Umbilical cord (tissue), 2 donors: ENCODE results near the gene UGT2B11. TPM values are rescaled to one million over a fixed set of nuclear protein-coding genes. Genes with fewer than 3 reads are reported as not detected.
"Not testable (repeated sequence)": the region's sequence is repeated elsewhere in the genome, so short reads cannot be mapped to it uniquely, and the experiment has no call there.

ENCODE experiments used
- DNase-seq: peaks from one replicate; pipeline ENCODE4 v3.0.0-alpha.2; 2015; ENCODE audit warnings: low spot score
- total RNA-seq: library from RNA; depleted of rRNA; stranded (reverse); fragments of >200 nt; gene quantifications from one replicate; pipeline ENCODE4 v1.2.3, GENCODE V29; 2014; ENCODE audit warnings: low replicate concordance; ENCODE audit not compliant: insufficient read depth

The UGT2B11 gene
- 2.2 TPM for total RNA-seq

DNA sequence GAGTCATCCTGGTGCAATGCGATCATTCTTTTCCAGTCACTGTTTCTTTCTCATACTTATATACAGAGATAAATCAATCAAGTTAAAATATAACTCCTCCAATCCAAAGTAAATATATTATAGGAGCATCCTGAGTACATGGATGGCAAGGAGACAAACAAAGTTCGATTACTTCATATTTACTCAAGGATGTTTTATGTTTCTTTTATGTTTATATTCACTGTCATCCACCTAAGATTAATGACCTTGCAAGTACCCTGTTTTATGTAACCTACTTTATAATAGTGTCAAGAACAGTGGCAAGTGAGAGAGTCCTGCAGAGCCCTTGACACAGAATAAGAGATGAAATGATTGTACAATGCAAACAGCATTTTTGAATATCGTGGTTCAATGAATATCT is at the start of gene UGT2B11:
Gene UGT2B11 (minus strand): TSS at position 33 of the 400 bp plus-strand sequence. CDS start 26 bp downstream, at position 7.
- DNase-seq = no peak

DNA sequence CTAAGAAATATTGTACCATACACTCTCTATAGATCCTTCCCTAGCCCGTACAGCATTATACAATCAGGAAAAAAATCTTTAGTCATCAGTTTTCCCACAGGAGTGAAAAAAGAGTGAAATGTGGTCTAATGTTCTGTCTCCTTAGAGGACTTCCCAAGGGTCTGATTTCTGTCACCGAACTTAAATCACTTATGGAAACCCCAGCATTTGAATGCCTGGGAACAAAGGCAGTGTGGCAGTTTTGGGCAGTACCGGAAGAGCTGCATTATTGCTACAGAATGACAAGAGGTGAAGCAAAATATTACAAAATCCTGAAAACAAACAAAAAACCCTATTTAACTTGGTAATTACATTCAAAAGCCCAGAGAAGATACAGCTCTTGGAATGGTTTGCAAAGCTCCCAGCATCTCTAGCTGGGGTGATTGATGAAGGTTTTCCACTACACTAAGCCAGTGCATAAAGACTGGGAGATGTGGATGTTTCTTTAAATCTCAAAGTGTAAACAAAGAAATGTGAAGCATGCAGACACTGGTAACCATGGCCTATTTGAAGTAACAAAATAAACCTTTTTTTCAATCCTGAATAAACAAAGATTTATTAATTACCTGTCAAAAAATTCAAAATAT is 38.7 kb upstream of the UGT2B11 start:
- DNase-seq = not testable (repeated sequence)

DNA sequence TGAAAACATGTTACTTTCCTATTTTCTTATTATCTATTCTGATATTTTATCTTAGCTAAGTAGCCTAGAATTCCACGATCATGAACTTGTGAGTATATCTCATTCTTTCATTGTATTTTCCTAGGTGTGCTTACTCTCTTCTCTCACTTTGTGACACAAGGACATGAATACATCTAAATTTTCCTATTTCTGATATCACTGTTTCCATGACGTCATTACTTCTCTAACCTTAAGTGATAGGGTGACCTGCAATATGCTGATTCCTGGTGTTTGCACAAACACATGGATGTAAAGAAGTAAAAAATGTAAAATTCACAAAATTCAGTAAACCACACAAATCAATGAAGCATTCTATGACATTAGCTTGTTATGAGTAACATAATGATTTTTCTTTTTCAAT is 36.3 kb upstream of the UGT2B11 start:
- DNase-seq = not testable (repeated sequence)

DNA sequence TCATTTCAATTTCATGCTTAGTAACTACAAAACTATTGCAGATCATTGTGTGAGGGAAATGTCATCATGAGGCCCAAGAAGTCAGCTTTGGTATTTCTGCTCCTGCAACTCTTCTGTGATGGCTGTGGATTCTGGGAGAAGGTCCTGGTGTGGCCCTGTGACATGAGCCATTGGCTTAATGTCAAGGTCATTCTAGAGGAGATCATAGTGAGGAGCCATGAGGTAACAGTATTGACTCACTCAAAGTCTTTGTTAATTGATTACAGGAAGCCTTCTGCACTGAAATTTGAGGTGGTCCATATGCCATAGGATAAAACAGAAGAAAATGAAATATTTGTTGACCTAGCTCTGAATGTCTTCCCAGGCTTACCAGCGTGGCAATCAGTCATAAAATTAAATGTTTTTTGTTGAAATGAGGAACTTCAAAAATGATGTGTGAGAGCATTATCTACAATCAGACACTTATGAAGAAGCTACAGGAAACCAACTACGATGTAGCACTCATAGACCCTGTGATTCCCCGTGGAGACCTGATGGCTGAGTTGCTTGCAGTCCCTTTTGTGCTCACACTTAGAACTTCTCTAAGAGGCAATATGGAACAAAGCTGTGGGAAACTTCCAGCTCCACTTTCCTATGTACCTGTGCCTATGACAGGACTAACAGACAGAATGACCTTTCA is 28.2 kb upstream of the UGT2B11 start:
- DNase-seq = not testable (repeated sequence)

DNA sequence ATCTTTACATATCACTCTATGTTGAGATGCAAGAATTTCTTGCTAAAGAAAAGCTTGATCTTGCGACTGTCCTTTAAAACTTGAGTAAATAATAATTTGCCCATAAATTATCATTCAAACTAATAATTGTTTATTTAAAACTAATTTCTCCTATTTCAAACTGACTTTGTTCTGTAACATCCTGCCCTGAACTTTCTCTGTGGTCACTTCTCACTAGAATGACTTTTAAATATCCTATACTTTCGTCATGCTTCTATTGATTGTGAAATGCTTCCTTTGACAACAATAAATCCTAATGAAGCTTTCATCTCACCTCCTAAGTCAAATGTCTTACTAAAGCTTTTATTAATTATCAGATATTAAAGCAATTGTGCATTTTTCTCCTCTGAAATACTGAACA is 27.2 kb upstream of the UGT2B11 start:
- DNase-seq = not testable (repeated sequence)

DNA sequence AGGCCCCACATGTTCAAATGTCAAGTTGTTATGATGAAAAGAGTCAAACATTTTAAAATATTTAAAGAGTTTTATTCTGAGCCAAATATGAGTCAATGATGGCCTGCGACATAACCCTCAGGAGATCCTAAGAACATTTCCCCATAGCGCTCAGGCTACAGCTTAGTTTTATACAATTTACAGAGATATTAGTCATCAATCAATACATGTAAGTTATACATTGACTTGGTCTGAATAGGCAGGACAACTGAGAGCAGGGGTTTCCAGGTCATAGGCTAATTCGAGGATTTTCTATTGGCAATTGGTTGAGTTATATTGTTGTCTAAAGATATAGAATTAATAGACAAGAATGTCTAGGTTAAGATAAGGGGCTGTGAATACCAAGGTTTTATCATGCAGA is 26.2 kb upstream of the UGT2B11 start:
- not testable (repeated sequence) for DNase-seq

DNA sequence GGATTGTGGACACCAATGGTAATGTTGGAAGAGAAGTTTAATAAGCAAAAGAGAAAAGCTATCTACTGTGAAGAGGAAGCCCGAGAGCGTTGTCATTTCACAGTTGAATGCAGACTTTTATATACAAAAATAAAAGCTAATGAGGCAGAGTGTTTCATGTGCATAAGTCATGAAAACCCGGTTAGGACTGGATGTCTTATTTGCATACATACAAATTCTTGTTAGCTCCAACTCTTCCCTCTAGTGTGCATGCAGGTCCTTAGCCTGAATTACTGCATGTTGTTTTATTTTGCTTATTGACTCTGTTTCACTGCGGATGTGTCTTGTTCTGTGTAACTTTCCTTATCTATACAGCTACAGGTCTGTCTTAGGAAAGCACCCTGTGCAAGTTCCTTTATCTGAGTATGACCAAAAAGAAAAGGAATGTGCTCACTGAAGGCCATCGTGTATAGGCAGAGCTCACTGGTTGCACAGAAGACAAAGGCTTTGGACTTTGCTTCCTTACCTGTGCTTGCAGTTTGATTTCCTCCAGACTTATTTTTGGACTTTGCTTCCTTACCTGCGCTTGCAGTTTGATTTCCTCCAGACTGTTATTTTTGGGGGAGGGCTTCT is 25.1 kb upstream of the UGT2B11 start:
- no peak for DNase-seq

DNA sequence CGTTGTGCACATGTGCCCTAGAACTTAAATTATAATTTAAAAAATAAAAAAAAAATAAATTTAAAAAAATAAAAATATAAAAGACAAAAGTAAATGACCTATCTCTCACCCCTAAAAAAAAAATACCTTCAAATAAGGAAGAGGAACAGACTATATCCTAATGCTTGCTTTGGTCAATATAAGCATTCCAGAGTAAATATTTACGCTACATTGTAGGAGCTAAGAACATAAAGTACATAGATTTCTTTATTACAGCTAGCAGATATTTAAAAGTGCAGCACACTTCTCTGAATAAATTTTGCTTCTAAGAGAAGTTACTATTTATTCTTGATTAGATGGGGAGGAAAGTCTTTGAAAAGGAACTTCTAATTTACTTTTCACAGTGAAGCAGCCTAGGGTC is 24.5 kb upstream of the UGT2B11 start:
- DNase-seq = no peak

DNA sequence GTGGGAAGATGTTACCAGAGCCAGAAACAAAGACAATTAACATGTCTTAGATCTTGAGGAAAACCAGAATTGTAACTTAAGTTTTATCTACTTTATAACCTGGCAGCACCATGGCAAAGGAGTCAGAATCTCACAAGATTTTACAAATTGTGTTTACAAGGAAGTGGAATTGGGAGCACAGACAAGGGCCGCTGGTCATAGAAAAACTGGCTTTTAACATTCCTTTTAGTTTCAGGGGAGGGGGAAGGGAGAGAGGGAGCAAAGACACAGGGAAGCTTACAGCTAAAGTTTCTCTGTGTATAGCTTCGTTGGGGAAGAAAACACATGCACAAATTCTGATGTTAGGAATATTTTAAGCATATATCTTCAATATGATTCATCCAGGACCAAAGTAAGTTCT is 10.3 kb upstream of the UGT2B11 start:
- DNase-seq = peak; percentile 10

DNA sequence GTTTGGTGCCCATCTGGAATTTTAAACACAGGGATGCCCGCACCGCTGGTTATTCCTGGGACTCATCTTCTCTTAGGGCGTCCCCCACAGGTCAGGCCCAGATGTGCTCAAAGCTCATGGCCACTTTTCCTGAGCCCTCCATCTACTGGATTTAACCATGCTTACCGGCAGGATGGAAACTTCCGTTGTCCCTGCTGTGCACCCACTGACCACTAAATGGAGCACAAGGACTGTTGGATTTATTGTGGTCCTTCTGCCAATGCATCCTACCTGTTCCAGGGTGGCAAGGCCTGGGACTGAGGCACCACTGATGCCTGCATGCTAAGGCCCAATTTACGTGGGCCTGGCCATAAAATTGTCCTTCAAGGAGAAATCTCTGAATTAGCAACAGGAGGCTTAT is 8.7 kb upstream of the UGT2B11 start:
- not testable (repeated sequence) for DNase-seq

DNA sequence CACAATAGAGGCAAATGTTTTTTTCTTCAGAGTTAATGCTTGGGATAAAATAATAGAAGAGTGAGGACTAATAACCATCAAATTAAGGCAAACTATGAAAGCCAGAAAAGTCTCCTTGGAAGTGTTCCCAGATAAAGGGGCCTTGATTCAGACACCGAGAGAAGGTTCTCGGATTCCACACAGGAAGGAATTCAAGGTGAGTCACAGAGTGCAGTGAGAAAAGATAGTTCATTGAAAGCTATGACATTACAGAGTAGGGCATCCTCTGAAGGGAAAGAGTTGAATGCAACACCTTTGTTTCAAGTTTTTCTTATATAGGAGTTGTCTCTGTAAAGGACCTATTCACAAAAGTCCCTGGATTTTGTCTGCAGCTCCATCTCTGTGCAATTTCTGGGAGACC is 3.9 kb upstream of the UGT2B11 start:
- not testable (repeated sequence) for DNase-seq

DNA sequence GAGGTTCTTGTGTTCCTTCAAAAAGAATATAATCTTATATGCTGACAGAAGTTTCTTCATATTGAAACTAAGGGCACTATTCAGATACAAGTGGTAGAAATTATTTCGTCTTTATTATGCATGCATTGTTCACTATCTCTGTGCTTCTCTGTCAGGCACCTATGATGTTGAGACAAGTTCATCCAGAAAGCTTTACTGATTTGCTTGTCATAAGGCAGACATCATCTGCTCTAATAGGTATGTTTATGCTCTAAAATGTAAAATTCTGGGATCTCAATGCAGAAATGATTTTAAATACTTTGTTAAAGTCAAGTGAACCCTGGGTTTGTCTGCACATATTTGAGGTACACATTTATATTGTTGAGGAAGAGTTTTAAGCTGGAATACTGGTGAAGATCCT is 3.6 kb downstream of the UGT2B11 start:
- DNase-seq = no peak

DNA sequence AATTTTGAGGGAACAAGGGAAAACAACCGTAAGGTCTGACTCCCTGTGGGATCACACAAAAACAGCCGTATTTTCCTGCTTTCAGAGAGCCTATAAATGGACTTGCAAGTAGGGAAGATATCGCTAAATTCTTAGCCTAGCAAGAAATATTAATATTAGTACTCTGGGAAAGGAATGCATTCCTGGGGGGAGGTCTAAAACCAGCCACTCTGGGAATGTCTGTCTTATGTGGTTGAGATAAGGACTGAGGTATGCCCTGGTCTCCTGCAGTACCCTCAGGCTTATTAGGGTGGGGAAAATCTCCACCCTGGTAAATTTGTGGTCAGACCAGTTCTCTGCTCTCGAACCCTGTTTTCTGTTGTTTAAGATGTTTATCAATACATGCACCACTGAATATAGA is 16.0 kb downstream of the UGT2B11 start:
- DNase-seq = not testable (repeated sequence)

DNA sequence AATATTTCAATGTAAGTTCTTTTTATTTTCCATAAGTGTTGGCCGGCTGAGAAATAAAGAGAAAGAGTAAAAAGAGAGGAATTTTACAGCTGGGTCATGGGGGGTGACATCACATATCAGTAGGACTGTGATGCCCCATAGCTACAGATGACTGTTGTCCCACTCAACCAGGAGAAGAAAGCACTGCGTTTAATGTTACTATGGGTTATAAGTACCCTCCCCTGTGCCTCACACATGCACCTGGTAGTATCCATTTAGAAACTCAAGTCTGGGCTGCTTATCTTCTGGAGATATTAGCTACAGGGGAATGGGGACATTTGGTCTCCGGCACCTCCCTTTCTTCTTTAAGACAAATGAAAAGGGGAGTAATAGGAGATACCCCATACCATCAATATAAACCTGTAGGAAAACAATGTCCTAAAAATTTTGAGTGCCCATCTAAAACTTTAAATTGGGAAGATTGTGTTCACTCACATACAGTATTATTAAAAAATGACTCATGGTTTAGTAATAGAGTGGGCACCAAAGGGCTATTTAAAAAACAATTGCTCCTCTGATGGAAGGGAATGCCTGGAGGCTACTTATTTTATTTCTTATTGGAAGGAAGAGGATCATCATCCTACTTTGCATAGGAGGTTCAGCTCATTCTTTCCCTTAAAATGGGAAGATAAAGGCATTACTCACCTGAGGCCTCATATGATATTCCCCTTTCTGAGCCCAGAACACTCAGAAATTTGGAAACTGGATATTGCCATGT is 18.2 kb downstream of the UGT2B11 start:
- DNase-seq = no peak

DNA sequence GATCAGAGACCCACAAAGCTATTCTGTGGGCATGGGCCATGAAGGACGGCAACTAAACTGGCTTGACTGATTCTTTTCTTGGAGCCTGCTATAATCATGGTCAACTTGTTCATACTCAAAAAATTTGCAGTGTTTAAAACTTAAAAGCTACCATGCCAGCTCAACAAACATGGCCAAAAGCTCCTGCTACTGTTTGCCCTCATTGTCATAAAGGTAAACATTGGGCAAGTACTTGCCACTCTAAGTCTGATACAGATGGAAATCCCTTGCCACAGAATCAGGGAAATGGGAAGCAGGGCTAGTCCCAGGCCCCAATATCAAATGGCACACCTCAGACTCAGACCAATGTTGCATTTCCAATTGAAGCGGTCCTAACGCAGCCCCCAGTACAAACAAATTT is 20.4 kb downstream of the UGT2B11 start:
- DNase-seq = no peak

DNA sequence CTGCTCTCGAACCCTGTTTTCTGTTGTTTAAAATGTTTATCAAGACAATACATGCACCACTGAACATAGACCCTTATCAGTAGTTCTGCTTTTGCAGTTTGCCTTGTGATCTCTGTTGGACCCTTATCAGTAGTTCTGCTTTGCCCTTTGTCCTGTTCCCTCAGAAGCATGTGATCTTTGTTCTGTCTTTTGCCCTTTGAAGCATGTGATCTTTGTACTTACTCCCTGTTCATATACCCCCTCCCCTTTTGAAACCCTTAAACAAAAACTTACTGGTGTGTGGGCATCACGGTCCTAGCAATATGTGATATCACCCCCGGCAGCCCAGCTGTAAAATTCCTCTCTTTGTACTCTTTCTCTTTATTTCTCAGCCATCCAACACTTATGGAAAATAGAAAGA is 22.6 kb downstream of the UGT2B11 start:
- DNase-seq = not testable (repeated sequence)

DNA sequence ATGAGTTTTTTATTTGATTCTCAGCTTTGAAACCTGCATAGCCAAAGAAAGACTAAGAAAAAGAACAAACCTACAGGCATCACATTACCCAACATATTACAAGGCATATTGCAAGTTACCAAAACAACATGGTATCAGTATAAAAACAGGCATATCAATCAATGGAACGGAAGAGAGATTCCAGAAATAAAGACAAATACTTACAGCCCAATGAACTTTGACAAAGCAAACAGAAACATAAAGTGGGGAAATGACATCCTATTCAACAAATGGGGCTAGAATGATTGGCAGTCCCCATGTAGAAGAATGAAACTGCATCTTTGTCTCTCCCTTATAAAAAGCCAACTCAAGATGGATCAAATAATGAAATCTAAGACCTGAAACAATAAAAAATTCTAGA is 23.9 kb downstream of the UGT2B11 start:
- DNase-seq = not testable (repeated sequence)

DNA sequence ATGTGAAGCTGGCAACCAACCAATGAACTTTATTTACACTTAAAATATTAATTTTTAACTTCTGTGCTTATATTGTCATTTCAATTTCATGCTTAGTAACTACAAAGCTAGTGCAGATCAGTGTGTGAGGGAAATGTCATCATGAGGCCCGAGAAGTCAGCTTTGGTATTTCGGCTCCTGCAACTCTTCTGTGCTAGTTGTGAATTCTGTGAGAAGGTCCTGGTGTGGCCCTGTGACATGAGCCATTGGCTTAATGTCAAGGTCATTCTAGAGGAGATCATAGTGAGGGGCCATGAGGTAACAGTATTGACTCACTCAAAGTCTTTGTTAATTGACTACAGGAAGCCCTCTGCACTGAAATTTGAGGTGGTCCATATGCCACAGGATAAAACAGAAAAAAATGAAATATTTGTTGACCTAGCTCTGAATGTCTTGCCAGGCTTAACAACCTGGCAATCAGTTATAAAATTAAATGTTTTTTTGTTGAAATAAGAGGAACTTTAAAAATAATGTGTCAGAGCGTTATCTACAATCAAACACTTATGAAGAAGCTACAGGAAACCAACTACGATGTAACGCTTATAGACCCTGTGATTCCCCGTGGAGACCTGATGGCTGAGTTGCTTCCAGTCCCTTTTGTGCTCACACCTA is 32.9 kb downstream of the UGT2B11 start:
- not testable (repeated sequence) for DNase-seq

DNA sequence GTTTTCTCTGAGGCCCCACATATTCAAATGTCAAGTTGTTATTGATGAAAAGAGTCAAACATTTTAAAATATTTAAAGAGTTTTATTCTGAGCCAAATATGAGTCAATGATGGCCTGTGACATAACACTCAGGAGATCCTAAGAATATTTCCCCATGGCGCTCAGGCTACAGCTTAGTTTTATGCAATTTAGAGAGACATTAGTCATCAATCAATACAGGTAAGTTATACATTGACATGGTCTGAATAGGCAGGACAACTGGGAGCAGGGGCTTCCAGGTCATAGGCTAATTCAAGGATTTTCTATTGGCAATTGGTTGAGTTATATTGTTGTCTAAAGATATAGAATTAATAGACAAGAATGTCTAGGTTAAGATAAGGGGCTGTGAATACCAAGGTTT is 34.7 kb downstream of the UGT2B11 start:
- DNase-seq = not testable (repeated sequence)

DNA sequence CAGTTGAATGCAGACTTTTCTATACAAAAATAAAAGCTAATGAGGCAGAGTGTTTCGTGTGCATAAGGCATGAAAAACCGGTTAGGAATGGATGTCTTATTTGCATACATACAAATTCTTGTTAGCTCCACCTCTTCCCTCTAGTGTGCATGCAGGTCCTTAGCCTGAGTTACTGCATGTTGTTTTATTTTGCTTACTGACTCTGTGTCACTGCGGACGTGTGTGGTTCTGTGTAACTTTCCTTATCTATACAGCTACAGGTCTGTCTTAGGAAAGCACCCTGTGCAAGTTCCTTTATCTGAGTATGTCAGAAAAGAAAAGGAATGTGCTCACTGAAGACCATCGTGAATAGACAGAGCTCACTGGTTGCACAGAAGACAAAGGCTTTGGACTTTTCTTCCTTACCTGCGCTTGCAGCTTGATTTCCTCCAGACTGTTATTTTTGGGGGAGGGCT is 35.8 kb downstream of the UGT2B11 start:
- DNase-seq = not testable (repeated sequence)
